Measurements from ENCODE around the gene GABARAPL1.
"Not testable (repeated sequence)": the region's sequence is repeated elsewhere in the genome, so short reads cannot be mapped to it uniquely, and the experiment has no call there.

GABARAPL1 gene

GRCh38 chr12:10205220-10205807, 7.4 kb upstream of the GABARAPL1 start:
- DNase-seq (ENCODE audit: insufficient read length), result no peak
- no peak for TF ChIP-seq TAF1 (IDR thresholded peaks at IDR 0.05; ENCODE audit: borderline replicate concordance, low read depth, low read length)
- TF ChIP-seq POLR2A (IDR thresholded peaks at IDR 0.05; ENCODE audit: low read depth, low read length), result no peak
- TF ChIP-seq POLR2AphosphoS5 (IDR thresholded peaks at IDR 0.05; ENCODE audit: low read depth, low read length), result no peak
- no peak for FAIRE-seq

- DNase-seq (ENCODE audit: insufficient read length) (no peak), FAIRE-seq (no peak)
- TF ChIP-seq POLR2AphosphoS5 (IDR thresholded peaks at IDR 0.05; ENCODE audit: low read depth, low read length) (no peak), POLR2A (IDR thresholded peaks at IDR 0.05; ENCODE audit: low read depth, low read length) (no peak), TAF1 (IDR thresholded peaks at IDR 0.05; ENCODE audit: borderline replicate concordance, low read depth, low read length) (no peak)
Observed at GRCh38 chr12:10207136-10207535, 5.5 kb upstream of the GABARAPL1 start.

- no peak for DNase-seq (ENCODE audit: insufficient read length)
- TF ChIP-seq POLR2AphosphoS5 (IDR thresholded peaks at IDR 0.05; ENCODE audit: low read depth, low read length) (no peak), POLR2A (IDR thresholded peaks at IDR 0.05; ENCODE audit: low read depth, low read length) (no peak), TAF1 (IDR thresholded peaks at IDR 0.05; ENCODE audit: borderline replicate concordance, low read depth, low read length) (no peak)
- no peak for FAIRE-seq
Observed at GRCh38 chr12:10210225-10210624, 2.5 kb upstream of the GABARAPL1 start.

- no peak for TF ChIP-seq TAF1 (IDR thresholded peaks at IDR 0.05; ENCODE audit: borderline replicate concordance, low read depth, low read length)
- no peak for TF ChIP-seq POLR2AphosphoS5 (IDR thresholded peaks at IDR 0.05; ENCODE audit: low read depth, low read length)
- TF ChIP-seq POLR2A (IDR thresholded peaks at IDR 0.05; ENCODE audit: low read depth, low read length), result no peak
- no peak for FAIRE-seq
- DNase-seq (ENCODE audit: insufficient read length), result no peak
Observed at GRCh38 chr12:10211101-10211939, 1.4 kb upstream of the GABARAPL1 start.

- TF ChIP-seq POLR2A (IDR thresholded peaks at IDR 0.05; ENCODE audit: low read depth, low read length) (no peak), TAF1 (IDR thresholded peaks at IDR 0.05; ENCODE audit: borderline replicate concordance, low read depth, low read length) (no peak), POLR2AphosphoS5 (IDR thresholded peaks at IDR 0.05; ENCODE audit: low read depth, low read length) (no peak)
- peak; percentile 52 for DNase-seq (ENCODE audit: insufficient read length)
- peak; percentile 74 for FAIRE-seq
Observed at GRCh38 chr12:10211940-10212738, 538 bp upstream of the GABARAPL1 start.

- peak; percentile 38 for DNase-seq (ENCODE audit: insufficient read length)
- FAIRE-seq, result peak; percentile 48
- TF ChIP-seq POLR2AphosphoS5 (IDR thresholded peaks at IDR 0.05; ENCODE audit: low read depth, low read length), result no peak
- no peak for TF ChIP-seq TAF1 (IDR thresholded peaks at IDR 0.05; ENCODE audit: borderline replicate concordance, low read depth, low read length)
- TF ChIP-seq POLR2A (IDR thresholded peaks at IDR 0.05; ENCODE audit: low read depth, low read length), result no peak
Observed at GRCh38 chr12:10213168-10214135, 775 bp downstream of the GABARAPL1 start.

- DNase-seq (ENCODE audit: insufficient read length) (no peak), FAIRE-seq (no peak)
- TF ChIP-seq POLR2AphosphoS5 (IDR thresholded peaks at IDR 0.05; ENCODE audit: low read depth, low read length) (no peak), POLR2A (IDR thresholded peaks at IDR 0.05; ENCODE audit: low read depth, low read length) (no peak), TAF1 (IDR thresholded peaks at IDR 0.05; ENCODE audit: borderline replicate concordance, low read depth, low read length) (no peak)
Observed at GRCh38 chr12:10214136-10214894, 1.6 kb downstream of the GABARAPL1 start.

GRCh38 chr12:10214895-10215267, 2.2 kb downstream of the GABARAPL1 start:
- TF ChIP-seq POLR2AphosphoS5 (IDR thresholded peaks at IDR 0.05; ENCODE audit: low read depth, low read length) (no peak), TAF1 (IDR thresholded peaks at IDR 0.05; ENCODE audit: borderline replicate concordance, low read depth, low read length) (no peak), POLR2A (IDR thresholded peaks at IDR 0.05; ENCODE audit: low read depth, low read length) (no peak)

GRCh38 chr12:10215436-10215835, 2.8 kb downstream of the GABARAPL1 start:
- FAIRE-seq (no peak), DNase-seq (ENCODE audit: insufficient read length) (no peak)
- TF ChIP-seq POLR2AphosphoS5 (IDR thresholded peaks at IDR 0.05; ENCODE audit: low read depth, low read length) (no peak), POLR2A (IDR thresholded peaks at IDR 0.05; ENCODE audit: low read depth, low read length) (no peak), TAF1 (IDR thresholded peaks at IDR 0.05; ENCODE audit: borderline replicate concordance, low read depth, low read length) (no peak)

More at GRCh38 chr12:10214895-10215267, 2.2 kb downstream of the GABARAPL1 start:
- DNase-seq (ENCODE audit: insufficient read length) (no peak), FAIRE-seq (no peak)

GRCh38 chr12:10215946-10216345, 3.3 kb downstream of the GABARAPL1 start:
- not testable (repeated sequence) for FAIRE-seq; DNase-seq (ENCODE audit: insufficient read length)
